ENCODE results near the gene DTWD1. TPM values are rescaled to one million over a fixed set of nuclear protein-coding genes. Genes with fewer than 3 reads are reported as not detected.

The DTWD1 gene
- polyA plus RNA-seq, 1 experiment: 65.4 TPM

DNA sequence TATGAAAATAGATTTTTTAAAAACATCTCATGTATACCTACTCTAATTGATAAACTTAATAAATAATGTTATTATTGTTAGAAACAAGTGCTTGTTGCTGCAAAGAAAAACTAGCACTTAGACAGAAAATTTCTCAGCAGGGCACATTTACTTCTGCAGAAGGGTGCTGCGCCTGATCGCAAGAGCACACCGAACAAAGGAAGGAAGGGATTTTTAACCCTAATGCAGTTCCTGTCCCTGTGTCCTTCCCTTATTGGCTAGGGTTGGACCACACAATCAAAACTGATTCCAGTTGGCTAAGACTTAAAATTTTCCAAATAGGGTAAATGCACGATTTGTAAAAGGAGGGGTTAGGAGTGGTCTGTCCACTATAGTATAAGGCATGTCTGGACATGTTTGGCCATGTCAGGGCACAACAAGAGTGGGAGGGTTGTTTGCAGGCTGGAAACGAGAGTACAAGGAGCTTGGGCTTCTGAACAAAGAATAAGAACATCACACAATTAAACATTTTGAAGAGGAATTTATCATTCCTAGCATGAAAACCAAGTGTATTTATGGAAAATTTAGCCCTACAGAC lies 4.7 kb downstream of the DTWD1 start:
- POLR2A ChIA-PET: no interaction called here
- DNase-seq (ENCODE audit: low read depth, low spot score): no peak

DNA sequence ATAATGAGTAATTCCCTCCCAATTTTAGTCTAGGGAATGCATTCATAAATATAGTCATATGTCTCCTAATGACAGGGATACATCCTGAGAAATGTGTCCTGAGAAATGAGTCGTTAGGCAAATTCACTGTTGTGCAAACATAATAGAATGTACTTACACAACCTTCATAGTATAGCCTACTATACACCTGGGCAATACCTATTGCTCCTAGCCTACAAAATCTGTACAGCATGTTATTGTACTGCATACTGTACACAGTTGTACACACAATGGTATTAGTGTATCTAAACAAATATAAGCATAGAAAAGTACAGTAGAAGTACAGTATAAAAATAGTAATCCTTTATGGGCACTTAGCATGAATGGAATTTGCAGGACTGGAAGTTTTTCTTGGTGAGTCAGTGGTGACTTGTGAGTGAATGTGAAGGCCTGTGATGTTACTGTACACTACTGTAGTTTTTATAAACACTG lies 6.6 kb downstream of the DTWD1 start:
- TF ChIP-seq, protein P1, sequence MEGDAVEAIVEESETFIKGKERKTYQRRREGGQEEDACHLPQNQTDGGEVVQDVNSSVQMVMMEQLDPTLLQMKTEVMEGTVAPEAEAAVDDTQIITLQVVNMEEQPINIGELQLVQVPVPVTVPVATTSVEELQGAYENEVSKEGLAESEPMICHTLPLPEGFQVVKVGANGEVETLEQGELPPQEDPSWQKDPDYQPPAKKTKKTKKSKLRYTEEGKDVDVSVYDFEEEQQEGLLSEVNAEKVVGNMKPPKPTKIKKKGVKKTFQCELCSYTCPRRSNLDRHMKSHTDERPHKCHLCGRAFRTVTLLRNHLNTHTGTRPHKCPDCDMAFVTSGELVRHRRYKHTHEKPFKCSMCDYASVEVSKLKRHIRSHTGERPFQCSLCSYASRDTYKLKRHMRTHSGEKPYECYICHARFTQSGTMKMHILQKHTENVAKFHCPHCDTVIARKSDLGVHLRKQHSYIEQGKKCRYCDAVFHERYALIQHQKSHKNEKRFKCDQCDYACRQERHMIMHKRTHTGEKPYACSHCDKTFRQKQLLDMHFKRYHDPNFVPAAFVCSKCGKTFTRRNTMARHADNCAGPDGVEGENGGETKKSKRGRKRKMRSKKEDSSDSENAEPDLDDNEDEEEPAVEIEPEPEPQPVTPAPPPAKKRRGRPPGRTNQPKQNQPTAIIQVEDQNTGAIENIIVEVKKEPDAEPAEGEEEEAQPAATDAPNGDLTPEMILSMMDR (IDR thresholded peaks at IDR 0.05; ENCODE audit: low read depth, low read length): no peak
- ChIA-PET POLR2A (no interaction called here), CTCF (interaction anchor here (0.9 to 1.4 kb wide), 2 partner anchors 274 to 424 kb away, joined by 3 to 6 read pairs; no protein-coding TSS in a partner anchor)
- no peak overlapping the region for H3K4me3 ChIP-seq (ENCODE audit: low read depth, low read length)
- no peak overlapping the region for H3K27ac ChIP-seq (ENCODE audit: low read depth, low read length)
- peak; percentile 72 for DNase-seq (ENCODE audit: low read depth, low spot score)
- H3K27me3 ChIP-seq (ENCODE audit: control insufficient read depth, insufficient read depth, low read length): no peaks in the 10 kb centered on the region
- peaks cover 4% of the 10 kb centered on the region; the same call in 1 of the 2 replicates for H3K9me3 ChIP-seq (ENCODE audit: control insufficient read depth, insufficient read depth, low read length)

More for the DNA sequence above, 4.7 kb downstream of the DTWD1 start:
- Histone ChIP-seq H3K9me3 (ENCODE audit: control insufficient read depth, insufficient read depth, low read length) (peaks cover 4% of the 10 kb centered on the region; the same call in 1 of the 2 replicates), H3K27me3 (ENCODE audit: control insufficient read depth, insufficient read depth, low read length) (no peaks in the 10 kb centered on the region), H3K4me3 (ENCODE audit: low read depth, low read length) (no peak overlapping the region), H3K27ac (ENCODE audit: low read depth, low read length) (no peak overlapping the region)
- CTCF ChIA-PET: no interaction called here
- TF ChIP-seq, protein P1 (IDR thresholded peaks at IDR 0.05; ENCODE audit: low read depth, low read length): no peak

DNA sequence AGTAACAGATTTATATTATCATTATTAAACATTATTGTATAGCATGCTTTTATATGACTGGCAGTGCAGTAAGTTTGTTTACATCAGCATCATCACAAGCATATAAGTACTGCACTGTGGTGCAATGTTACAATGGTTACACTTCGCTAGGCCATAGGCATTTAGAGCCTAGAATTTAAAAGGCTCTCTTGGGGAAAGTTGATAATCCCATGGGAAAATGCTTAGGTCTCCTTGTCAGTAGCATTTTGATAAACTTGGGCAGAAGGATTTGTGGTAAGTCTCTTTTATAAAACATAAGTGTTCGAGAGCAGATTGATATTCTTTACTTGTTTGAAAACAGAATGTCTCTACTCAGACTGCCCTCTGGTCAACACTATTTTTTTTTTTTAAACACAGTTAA lies 7.5 kb downstream of the DTWD1 start:
- DNase-seq (ENCODE audit: low read depth, low spot score): no peak
- Histone ChIP-seq H3K27ac (ENCODE audit: low read depth, low read length) (no peak overlapping the region), H3K27me3 (ENCODE audit: control insufficient read depth, insufficient read depth, low read length) (no peaks in the 10 kb centered on the region), H3K4me3 (ENCODE audit: low read depth, low read length) (no peak overlapping the region), H3K9me3 (ENCODE audit: control insufficient read depth, insufficient read depth, low read length) (peaks cover 4% of the 10 kb centered on the region; the same call in 1 of the 2 replicates)
- TF ChIP-seq, protein P1 (IDR thresholded peaks at IDR 0.05; ENCODE audit: low read depth, low read length): no peak
- ChIA-PET CTCF (interaction anchor here (0.6 to 1.4 kb wide), 3 partner anchors 206 to 276 kb away, joined by 3 to 6 read pairs (median 4); partner anchors contain the start of gene FGF7), POLR2A (no interaction called here)

DNA sequence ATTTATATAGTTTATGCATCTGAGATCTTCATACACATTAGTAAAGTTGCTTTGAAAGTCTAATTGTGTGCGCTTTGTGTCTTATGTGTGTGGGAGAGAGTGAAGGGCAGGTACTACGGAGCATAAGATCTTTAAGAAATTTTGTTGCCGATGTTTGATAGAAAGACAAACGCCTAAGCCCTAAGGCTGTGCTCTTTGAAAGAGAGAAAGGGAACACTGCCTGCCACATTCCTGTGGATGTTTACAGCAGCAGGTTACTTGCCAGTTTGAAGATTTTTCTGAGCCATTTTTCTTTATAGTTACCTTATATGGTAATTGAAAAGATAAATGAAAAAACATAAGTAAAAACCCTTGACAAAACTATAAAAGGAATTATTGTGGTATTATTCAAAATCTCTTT lies 17.0 kb downstream of the DTWD1 start:
- DNase-seq (ENCODE audit: low read depth, low spot score): no peak
- TF ChIP-seq, protein P1 (IDR thresholded peaks at IDR 0.05; ENCODE audit: low read depth, low read length): no peak
- POLR2A ChIA-PET: no interaction called here
- Histone ChIP-seq H3K27me3 (ENCODE audit: control insufficient read depth, insufficient read depth, low read length) (no peaks in the 10 kb centered on the region), H3K27ac (ENCODE audit: low read depth, low read length) (no peak overlapping the region), H3K9me3 (ENCODE audit: control insufficient read depth, insufficient read depth, low read length) (no peaks in the 10 kb centered on the region), H3K4me3 (ENCODE audit: low read depth, low read length) (no peak overlapping the region)
- CTCF ChIA-PET: no interaction called here

DNA sequence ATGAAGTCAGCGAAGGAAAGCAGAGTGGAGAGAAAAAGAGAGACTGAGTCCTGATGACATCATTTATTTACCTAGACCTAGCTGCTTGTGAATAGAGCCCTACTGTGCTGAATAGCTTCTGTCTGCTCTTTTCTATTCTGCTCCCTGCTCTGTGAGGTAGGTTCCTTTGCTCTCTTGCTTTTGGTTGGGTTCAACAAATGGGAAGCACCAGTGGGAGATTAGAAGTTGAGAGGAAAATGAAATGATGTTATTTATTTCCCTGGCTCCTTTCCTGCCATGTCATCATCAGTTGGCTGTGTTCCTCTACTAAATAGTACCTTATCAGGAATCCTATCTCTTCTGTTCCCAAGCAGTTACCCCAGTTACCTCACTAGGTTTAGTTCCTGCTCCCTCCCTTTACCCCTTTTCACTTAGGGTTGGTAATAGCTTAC lies 23.5 kb downstream of the DTWD1 start:
- ChIA-PET POLR2A (no interaction called here), CTCF (no interaction called here)
- H3K27ac ChIP-seq (ENCODE audit: low read depth, low read length): no peak overlapping the region
- no peaks in the 10 kb centered on the region for H3K27me3 ChIP-seq (ENCODE audit: control insufficient read depth, insufficient read depth, low read length)
- no peak overlapping the region for H3K4me3 ChIP-seq (ENCODE audit: low read depth, low read length)
- H3K9me3 ChIP-seq (ENCODE audit: control insufficient read depth, insufficient read depth, low read length): no peaks in the 10 kb centered on the region
- no peak for DNase-seq (ENCODE audit: low read depth, low spot score)
- TF ChIP-seq, protein P1 (IDR thresholded peaks at IDR 0.05; ENCODE audit: low read depth, low read length): no peak

Measured in AG04450 (cell line).